GM18868 (cell line): ENCODE data around the gene CORO1C.

Experiments
- ATAC-seq: cut with Tn5 transposase; IDR thresholded peaks from one replicate; pipeline ENCODE4 v1.9.1; 2021; ENCODE audit warnings: mild to moderate bottlenecking, moderate library complexity; ENCODE audit not compliant: unreplicated experiment

CORO1C gene

DNA sequence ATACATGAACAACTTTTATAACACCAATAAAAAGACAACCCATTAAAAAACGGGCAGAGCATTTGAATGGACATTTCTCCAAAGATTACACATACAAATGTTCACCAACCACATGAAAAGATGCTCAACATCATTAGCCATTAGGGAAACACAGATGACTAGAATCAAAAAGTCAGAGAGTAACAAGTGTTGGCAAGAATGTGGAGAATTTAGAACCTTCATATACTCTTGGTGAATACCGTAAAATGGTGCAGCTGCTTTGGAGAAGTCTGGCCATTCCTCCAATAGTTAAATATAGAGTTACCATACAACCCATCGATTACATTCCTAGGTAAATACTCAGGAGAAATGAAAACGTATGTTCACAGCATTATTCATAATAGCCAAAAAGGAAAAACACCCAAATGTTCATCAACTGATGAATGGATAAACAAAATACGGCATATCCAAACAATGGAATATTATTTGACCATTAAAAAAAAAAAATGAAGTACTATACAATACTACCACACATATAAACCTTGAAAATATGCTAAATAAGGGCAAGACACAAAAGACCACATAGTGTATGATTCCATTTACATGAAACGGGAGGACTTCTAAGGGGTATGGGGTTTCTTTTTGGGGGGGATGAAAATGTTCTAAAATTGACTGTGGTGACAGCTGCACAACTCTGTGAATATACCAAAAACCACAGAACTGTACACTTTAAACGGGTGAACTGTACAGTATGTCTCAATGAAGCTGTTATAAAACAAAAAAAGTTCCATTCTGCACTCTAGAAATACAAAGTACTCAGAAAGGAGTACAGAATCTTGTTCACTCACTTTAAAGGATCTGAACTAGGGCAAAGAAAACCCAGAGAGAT is 3.2 kb downstream of the CORO1C start:
- no peak for ATAC-seq

DNA sequence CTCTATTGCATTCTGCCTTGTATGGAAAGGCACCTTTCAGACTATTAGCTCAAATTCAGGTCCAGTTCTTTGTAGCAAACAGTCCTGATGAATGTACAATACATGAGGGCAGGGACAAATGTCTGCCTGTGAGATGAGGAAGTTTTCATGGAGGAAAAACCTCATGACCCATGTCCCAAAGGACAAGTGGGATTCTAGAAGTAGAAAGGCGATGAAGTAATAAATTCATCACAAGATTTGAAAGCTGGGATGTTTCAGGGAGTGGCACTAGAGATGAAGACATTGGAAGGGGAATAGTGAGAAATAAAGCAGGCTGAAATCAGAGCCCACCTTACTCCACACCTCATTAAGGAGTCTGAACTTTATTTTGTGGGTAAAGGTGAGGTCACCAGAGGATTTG is 4.2 kb downstream of the CORO1C start:
- no peak for ATAC-seq

DNA sequence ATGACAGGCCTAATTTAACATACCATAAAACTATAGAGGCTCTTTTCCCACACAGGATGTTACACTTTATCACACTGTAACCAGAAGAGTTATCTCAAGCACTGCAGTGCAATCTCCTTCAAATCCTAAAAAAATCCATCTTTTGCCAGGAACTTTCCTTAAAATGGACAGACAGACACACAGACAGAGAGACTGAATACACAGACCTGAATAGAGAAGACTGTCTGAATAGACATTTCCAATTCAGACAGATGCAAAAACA is 6.5 kb downstream of the CORO1C start:
- no peak for ATAC-seq

DNA sequence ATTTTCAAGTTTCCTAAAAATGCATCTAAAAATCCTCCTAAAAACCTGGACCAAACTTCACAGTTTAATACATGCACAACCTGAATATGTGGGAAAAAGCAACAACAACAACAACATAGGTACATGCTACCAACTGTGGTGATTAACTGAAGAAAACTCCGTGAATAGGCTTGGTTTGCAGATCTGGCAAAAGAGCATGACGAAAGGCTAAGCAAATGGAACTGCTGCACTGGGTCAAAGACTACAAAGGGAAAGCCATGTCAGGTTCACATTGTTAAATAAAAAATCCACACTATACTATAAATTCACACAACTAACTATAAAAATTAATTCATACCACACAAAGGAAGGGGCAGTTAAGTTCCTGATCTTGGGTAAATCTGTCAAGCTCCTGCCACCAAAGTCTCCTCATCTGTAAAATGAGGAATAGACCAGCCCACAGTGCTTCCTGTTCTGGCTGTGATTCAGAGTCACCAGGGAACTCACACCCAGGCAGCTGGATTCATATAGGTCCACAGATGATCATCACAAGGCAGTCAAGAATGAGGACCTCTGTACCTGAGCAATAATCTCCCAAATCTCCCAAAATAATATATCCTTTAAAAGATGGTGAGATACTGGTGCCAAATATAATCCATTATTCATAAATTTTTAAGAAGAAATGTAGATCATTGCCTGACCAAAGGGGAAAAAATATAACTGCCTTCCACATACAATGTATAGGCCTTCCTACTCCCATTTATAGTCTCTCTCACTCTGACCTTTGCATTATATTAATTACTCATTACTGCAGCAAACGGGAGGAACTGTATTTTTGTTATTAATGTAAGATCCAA is 7.0 kb downstream of the CORO1C start:
- no peak for ATAC-seq

DNA sequence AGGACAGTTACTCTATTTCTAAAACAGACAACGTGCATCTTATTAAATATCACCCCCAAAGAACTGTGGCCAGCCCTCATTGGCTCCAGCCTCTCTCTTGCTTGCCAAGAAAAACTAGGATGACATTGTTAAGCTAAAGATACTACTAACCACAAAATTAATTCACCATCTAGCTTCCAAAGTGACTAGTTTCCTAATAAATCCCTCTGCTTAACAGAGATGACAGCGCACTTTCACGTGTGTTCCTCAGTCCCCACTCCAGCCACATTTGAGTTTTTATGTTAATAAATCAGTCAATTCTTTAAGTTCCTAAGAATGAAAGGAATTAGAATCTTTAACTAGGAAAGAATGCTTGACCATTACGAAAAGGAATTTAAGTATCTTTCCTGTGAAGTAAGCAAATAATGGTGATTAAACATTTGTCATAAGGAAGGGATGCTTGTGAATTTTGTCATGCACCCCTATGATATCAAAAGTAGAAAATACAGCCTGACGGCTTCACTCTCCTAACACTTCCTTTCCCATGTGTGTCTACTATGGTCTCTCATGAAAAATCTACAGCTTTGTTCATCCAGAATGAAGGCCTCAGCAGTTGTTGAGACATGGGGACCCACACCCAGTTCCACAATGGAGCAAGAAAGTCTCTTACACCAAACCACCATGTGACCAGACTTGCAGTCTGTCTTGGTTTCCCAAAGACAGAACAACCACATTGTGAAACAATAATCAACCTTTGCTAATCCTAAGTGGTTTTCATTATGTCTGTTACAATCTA is 8.1 kb downstream of the CORO1C start:
- no peak for ATAC-seq

DNA sequence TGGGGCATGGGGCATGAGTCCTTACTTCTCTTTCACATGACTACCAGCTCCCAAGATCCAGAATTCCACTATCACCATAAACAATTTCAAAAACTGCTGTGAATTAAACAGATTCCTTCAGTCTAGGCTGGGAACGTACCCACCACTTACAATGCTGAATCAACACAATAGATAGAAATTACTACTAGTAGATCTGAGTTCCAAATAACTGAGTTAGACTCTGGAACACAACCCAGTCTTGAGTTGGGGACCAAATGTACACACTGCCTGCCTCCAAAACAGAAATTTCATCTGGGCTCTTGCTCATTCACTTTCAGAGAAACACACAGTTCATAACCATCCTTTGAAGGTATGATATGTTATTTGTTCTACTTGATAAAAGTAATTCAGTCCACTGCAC is 8.9 kb downstream of the CORO1C start:
- ATAC-seq: no peak

DNA sequence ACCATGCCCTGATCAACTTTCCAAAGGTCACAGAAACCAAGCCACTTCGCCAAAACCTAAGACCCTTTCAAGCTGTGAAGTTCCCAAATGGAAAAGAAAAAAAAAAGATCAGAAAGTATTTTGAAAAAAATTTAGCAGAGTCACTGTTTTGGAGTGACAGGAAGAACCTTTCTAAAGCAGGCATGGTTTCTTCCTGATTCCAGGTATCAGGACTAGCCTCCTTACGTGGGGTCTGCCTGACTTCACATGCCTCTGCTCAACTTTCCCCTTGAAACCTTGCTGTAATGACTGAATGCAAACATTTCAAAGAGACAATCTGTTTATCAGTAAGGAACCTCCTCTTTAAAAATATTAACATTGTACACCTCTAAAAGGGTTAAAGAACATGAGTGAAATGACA is 9.5 kb downstream of the CORO1C start:
- ATAC-seq: no peak

DNA sequence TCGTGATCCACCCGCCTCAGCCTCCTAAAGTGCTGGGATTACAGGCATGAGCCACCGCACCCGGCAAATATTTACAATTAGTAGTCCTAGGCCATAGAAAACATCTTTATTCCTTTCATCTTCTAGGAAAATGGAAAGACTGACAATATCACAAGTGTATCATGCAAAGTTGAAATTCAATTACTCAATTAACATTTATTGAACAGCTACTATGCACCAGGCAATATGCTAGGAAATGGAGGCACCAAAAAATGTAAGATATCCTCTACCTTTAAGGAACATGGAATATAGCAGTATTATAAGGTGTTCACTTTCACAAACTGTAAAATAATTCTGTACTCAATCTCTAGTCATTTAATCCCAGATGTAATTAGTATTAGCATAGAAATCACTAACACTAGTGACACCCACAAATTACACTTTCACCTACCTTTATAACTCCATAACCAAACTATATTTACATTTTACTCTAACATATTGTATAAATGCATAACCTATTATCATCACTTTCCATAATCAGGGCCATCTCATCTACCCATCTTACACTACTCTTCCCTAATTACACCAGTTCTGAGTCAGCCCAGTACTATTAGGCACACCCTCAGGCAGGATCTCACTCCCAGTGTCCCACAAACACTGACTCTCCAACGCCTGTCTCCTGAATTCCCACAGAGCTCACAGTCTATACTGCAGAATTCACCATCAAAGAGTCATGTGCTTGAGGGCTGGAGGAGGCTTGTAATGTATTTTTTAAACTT is 10.4 kb downstream of the CORO1C start:
- ATAC-seq: no peak

DNA sequence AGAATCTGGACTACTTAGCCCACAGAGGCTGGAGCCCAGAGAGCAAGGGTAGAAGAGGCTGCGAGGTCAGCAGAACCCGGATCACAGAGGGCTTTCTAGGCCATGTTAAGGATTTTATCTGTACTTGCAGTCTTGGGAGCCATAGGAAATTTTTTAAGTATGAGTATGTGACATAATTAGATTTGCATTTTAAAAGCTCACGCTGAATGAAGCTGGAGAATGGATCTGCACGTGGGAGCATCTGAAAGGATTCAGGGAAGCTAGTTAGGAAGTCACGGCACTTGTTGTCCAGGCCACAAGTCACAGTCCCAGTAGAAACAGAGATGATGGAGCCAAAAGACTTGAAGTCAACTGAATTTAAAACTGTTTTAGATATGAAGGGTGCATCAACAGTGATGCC is 14.1 kb downstream of the CORO1C start:
- ATAC-seq: no peak

DNA sequence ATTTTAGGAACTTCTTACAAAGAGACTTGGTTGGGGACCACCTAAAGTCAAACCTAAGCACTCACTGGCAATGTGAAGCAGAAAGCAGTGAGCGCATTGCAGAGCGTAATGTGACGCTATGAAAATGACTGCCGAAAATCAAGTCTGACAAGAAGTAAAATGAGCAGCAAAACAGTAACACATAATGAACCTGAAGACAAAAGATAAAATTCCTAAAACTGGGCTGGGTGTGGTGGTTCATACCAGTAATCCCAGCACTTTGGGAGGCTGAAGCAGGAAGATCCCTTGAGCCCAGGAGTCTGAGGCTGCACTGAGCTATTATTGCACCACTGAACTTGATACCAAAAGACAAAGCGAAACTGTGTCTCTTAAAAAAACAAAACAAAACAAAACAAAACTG is 16.5 kb downstream of the CORO1C start:
- no peak for ATAC-seq

DNA sequence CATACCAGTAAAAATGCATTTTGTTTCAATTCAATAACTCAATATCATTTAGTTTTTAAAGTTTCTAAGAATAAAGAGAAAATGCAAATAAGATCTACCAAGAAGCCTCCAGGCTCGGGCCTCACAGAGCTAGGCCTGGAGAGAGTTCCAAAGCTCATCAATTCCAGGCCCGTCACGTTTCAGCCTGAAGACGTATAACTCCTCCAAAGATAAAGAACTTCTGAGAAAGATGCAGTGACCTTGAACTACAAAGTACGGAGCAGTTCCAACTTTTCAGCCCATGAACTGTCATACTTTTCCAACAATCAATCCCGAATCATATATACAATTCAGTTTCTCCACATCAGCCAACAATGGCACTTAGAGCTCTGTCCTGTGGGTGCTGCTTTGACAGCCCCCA is 17.8 kb downstream of the CORO1C start:
- ATAC-seq: no peak

DNA sequence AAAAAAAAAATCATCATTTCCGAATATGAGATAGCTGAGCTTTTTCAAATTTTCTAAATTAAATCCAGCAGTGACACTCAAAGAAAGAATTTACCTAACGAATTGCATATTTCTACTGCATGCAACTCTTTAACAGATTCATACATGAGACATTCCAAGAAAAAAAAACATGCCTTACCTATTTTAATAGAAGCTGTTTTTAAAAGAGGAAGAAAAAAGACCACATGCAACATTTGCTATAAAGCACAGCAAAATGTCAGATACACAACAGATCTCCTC is 18.5 kb downstream of the CORO1C start:
- no peak for ATAC-seq

DNA sequence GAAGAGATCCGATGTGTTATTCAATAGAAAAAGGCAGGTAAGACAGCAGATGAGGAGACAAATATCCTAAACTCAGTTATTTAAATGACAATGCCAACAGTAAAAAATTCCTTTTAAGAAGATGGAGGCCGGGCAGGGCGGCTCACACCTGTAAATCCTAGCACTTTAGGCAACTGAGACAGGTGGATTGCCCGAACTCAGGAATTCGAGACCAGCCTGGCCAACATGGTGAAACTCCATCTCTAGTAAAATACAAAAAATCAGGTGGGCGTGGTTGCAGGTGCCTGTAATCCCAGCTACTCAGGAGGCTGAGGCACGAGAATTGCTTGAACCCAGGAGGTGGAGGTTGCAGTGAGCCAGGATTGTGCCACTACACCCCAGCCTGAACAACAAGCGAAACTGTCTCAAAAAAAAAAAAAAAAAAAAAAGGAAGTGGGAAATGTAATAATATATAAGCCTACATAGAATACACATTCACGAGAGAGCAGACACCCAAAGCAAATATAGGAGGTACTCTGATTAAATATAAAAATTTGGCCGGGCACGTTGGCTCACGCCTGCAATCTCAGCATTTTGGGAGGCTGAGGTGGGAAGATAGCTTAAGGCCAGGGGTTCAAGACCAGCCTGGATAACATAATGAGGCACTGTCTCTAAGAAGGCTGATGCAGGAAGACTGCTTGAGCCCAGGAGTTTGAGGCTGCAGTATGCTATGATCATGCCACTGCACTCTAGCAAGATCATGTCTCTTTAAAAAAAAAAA is 19.0 kb downstream of the CORO1C start:
- no peak for ATAC-seq

DNA sequence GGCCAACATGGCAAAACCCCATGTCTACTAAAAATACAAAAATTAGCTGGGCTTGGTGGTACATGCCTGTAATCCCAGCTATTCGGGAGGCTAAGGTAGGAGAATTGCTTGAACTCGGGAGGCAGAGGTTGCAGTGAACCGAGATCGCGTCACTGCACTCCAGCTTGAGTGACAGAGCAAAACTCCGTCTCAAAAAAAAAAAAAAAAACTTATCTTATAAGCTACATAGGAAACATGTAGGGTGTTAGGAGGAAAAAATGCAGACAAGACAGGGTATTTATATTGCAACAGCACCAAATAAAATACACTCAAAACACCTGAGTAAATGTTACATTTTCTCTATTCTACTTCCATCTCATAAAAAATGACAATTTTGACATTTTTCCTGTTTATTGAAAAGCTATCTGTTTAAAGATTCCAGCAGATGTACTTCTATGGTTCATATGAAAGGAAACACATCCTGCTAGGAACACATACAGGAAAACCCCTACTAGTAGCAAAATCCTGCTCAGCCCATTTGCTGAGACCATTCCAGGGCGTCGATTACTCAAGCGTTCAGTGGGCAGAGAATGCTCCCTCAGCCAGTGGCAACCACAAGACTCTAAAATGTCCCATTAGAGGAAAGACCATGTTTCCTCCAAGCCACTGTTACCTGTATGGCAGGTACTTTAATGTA is 19.7 kb downstream of the CORO1C start:
- ATAC-seq: no peak

DNA sequence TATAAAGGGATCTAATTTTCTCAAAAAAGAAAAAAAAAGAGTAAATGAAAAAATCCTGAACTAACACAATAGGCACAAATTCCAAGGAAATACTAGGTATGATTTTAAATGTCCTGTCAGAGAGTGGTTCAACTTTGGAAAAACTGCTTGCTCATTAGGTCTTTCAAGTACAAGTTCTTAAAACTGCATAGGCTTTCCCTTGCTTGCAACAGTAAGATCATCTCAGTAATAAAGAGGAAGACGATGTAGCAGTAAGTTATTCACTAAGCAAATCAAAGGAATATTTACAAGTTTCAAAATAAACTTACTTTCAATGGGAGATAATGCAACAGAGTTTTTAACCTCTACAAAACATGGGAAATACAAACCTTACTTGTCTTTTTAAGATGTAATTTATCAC is 21.6 kb downstream of the CORO1C start:
- ATAC-seq: no peak

DNA sequence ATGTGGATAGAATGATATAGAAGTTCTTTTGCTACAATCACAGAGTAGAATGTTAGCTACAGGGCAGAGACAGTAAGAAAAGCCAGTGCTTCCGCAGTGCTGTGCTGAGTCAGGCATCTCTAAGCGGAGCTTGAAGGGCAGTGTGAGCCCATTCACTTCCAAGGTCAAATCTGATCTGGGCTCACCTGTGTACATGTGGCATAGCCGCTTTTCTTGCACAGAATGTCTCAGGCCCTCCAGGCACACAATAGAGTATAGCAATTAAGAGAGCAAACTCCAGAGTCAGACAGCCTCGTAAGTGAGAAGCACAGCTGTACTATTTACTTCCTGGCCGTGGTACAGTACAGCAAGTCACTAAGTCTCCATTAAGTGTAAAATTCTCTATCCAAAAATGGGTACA is 26.8 kb downstream of the CORO1C start:
- no peak for ATAC-seq

DNA sequence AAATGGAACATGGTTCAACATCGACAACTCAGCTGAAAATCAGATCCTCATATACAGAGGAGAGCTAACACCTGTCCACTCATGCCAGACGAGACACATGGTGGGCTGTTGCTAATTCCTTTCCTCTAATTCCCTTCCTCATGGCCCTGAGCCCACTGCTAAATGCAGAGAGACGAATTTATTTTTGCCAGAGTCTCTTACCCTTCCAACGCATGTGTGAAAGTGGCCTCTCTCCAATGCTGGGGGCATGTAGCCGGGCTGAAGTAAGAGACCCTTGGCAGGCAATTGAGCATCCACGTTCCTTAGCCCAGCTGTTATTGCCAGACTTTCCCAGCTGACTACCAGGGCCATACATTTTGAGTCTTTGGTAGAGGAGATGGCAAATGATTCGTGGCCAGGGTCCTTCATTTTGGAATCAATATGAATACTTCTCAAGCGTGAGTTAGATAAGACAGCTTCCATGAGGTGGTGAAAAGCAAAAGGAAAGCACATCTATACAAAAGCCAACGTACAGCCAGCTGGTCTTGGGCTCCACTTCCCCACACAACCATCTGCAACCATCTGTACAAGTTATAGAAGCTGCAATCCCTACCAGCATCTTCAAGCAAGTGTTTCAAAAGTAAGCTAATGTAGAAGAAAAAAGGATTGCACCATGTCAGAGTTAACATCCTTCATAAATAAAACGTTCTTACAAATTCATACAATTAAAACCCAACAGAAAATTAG is 28.6 kb downstream of the CORO1C start:
- no peak for ATAC-seq

DNA sequence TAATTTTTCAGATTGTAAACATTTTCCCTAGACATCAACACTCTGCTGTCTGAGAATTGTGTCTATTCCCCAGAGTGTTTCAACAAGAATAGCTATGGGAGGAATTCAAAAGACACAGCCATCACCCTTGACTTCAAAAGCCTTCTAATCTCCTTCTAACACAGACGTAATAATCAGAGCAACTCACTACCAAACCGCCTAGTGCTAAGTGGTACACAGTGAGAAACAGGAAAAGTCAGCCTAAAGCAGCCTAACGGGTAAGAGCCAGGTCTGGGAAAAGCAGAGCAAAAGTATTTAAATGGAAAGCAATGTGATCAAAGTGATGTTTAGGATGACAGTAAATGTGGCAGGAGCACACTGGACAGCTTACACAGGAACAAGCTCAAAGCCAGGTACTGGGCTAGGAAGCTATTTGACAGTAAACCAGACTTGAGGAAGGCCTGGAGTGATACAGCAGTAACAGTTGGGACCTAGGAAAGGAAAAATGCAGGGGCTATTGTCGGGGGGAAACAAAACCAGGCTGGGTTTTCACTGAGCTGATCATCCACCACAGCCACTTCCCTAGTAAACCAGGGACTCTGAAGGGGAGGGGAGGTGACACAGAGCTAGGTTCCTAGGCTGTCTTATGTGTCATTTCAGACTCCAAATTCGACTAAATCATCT is 29.4 kb downstream of the CORO1C start:
- no peak for ATAC-seq
